ENCODE measurements around the gene FAM219B.
"Not testable (repeated sequence)": the region's sequence is repeated elsewhere in the genome, so short reads cannot be mapped to it uniquely, and the experiment has no call there.

The FAM219B gene

DNA sequence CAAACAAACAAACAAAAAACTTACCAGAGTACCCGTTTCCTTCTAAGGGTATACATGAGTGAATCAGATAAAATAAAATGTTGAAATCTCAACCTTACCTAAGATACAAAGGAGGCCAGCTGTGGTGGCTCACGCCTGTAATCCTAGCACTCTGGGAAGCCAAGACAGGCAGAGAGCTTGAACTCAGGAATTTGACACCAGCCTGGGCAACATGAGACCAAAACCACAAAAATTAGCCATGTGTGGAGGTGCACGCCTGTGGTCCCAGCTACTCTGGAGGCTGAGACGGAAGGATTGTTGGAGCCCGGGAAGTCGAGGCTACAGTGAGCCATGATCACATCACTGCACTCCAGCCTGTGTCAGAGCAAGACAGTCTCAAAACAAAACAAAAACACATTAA, 11.0 kb upstream of the FAM219B start:
- TF ChIP-seq, protein P1, sequence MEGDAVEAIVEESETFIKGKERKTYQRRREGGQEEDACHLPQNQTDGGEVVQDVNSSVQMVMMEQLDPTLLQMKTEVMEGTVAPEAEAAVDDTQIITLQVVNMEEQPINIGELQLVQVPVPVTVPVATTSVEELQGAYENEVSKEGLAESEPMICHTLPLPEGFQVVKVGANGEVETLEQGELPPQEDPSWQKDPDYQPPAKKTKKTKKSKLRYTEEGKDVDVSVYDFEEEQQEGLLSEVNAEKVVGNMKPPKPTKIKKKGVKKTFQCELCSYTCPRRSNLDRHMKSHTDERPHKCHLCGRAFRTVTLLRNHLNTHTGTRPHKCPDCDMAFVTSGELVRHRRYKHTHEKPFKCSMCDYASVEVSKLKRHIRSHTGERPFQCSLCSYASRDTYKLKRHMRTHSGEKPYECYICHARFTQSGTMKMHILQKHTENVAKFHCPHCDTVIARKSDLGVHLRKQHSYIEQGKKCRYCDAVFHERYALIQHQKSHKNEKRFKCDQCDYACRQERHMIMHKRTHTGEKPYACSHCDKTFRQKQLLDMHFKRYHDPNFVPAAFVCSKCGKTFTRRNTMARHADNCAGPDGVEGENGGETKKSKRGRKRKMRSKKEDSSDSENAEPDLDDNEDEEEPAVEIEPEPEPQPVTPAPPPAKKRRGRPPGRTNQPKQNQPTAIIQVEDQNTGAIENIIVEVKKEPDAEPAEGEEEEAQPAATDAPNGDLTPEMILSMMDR (IDR thresholded peaks at IDR 0.05; ENCODE audit: control insufficient read depth, extremely low read depth, insufficient read depth) = no peak
- DNase-seq (ENCODE audit: low read depth) = no peak

DNA sequence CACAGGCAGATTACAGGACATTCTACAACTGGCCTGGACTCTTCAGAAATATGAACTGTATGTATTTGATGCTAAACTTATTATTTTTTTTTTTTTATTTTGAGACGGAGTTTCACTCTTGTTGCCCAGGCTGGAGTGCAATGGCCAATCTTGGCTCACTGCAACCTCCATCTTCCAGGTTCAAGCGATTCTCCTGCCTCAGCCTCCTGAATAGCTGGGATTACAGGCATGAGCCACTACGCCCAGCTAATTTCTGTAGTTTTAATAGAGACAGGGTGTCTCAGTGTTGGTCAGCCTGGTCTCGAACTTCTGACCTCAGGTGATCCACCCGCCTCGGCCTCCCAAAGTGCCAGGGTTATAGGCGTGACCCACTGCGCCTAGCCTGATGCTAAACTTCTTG, 7.1 kb upstream of the FAM219B start:
- DNase-seq (ENCODE audit: low read depth); H3K4me3 ChIP-seq (ENCODE audit: low read depth, low read length): not testable (repeated sequence)

More for the DNA sequence above, 11.0 kb upstream of the FAM219B start:
- no peak overlapping the region for H3K4me3 ChIP-seq (ENCODE audit: low read depth, low read length)

DNA sequence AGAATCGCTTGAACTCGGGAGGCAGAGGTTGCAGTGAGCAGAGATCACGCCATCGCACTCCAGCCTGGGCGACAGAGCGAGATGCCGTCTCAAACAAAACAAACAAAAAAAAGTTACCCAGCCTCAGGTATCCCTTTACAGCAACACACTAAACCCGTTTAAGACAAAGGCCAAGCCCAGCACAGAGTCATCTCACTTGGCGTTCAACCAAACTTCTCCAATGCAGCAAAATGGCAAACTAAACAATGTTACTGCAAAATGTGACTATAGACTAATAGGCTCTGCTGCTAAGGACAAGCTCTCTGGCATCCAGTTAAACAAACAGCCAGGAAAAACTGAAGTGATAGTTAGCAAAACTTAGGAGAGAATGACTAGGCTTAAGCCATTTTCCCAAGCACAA, 6.4 kb upstream of the FAM219B start:
- no peak overlapping the region for H3K4me3 ChIP-seq (ENCODE audit: low read depth, low read length)
- TF ChIP-seq, protein P1 (IDR thresholded peaks at IDR 0.05; ENCODE audit: control insufficient read depth, extremely low read depth, insufficient read depth) = no peak
- DNase-seq (ENCODE audit: low read depth) = peak; percentile 87

DNA sequence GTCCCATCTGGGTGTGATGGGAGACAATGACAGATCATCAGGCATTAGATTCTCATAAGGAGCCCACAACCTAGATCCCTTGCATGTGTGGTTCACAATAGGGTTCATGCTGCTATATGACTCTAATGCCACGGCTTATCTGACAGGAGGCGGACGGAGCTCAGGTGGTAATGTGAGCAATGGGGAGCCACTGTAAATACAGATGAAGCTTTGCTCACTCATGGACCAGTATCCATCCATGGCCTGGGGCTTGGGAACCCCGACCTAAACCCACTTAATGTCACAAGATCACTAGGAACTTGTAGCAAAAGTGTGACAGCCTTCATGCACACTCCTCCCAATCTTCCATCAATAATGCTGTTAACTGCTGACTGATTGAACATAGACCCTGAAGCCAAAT, 2.0 kb upstream of the FAM219B start:
- TF ChIP-seq, protein P1 (IDR thresholded peaks at IDR 0.05; ENCODE audit: control insufficient read depth, extremely low read depth, insufficient read depth) = no peak
- no peak for DNase-seq (ENCODE audit: low read depth)
- no peak overlapping the region for H3K4me3 ChIP-seq (ENCODE audit: low read depth, low read length)

DNA sequence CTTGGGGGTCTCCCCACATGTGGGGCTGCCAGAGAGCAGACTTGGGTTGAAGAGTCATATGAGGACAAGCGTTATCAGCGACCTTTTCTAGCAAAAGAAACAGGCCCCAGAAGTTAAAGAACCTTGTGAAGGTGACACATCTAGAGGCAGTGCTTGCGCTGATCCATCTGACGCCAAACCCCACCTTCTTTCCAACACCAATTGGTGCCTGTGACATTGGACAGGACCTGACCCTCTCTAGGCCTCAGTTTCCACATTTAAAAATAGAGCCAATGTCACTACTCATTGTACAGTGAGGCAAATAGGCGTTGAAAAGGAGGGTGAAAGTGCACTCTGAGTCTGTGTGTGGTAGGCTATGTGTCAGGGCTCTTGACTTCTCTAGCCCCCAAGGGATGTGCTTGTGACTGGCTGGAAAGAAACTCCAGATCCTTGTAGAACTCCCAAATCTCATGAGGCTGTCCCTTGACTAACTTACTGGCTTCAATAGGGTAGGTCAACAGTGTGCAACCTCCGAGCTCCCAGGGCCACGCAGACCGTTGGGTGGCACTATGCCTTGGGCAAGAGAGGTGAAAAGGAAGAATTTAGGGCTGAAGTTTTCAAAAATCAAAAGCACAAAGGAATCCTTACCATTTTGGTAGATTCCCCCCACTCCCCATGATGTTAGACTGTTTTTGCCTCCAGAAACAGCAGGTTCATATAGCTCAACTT, 666 bp upstream of the FAM219B start:
- TF ChIP-seq, protein P1 (IDR thresholded peaks at IDR 0.05; ENCODE audit: control insufficient read depth, extremely low read depth, insufficient read depth) = no peak
- H3K4me3 ChIP-seq (ENCODE audit: low read depth, low read length) = peak overlapping the region; percentile 87
- no peak for DNase-seq (ENCODE audit: low read depth)

DNA sequence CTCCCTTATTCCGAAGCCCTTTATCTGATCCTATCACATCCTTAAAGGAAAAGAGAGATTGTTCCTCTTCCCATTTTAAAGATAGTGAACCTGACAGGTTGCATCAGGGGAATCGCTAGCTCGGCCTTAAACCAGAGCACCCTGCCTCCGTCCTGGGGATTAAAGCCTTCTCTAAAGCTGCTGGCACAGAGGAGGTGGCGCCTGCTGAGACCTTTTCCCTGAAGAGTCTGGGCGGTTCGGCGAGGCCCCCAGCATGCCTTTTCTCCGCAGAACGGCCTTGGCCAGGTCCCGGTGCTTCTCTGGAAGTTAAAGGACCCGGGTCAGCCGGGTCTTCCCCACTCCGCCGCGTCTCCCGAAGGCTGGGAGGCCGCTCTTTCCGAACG, 593 bp downstream of the FAM219B start:
- no peak for DNase-seq (ENCODE audit: low read depth)
- TF ChIP-seq, protein P1 (IDR thresholded peaks at IDR 0.05; ENCODE audit: control insufficient read depth, extremely low read depth, insufficient read depth) = no peak

DNA sequence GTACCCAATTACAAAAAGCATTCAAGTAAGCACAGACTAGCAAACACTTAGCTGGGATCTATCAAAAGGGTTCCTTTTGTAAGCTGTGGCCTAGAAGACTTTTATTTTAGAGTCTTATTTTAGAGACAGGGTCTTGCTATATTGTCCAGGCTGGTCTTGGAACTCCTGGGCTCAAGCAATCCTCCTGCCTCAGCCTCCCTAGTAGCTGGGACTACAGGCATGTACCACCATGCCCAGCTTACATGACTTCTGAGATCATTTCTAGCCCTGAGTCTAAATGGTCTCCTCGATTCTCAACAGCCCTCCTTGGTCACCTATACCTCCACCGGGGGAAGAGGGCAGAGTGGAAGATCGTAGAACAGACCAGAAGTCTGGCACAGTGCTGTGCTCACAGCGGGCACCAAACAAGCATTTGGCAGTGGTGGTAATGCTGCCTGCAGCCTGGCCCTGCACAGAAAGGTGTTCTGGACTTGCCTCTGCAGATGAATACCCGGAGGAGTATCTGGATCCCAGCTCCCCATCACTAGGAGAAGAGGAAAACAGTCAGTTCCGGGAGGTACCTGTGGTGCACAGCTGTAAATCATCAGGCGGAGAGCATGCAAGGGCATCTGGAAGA, 2.4 kb downstream of the FAM219B start:
- no peak for DNase-seq (ENCODE audit: low read depth)
- no peak overlapping the region for H3K4me3 ChIP-seq (ENCODE audit: low read depth, low read length)
- TF ChIP-seq, protein P1 (IDR thresholded peaks at IDR 0.05; ENCODE audit: control insufficient read depth, extremely low read depth, insufficient read depth) = no peak

More for the DNA sequence above, 593 bp downstream of the FAM219B start:
- H3K4me3 ChIP-seq (ENCODE audit: low read depth, low read length) = peak overlapping the region; percentile 87

All from LNCaP clone FGC (cell line).